COR-L47 (cell line): ENCODE results near the gene VOPP1.

Source experiments
- DNase-seq: peaks from one replicate; lab custom pipeline; 2025; lab: John Stamatoyannopoulos, UW

The VOPP1 gene

GRCh38 chr7:55532150-55532917 is 40.0 kb downstream of the VOPP1 start:
- DNase-seq, result no peak

DNA sequence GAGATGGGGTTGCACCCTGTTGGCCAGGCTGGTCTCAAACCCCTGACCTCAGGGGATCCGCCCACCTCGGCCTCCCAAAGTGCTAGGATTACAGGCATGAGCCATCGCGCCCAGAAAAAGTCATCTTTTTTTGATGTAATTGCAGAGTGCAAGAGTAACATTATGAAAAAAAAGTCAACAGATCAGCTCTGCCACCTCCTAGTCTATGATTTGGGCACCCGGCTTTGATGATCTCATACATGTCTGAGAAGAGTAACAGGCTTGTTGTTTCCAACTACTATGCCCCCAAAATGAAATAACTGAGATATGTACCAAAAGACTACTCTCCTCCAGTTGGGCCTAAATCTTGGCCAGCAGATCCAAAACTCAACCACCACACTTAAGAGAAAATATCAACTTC is 40.8 kb downstream of the VOPP1 start:
- DNase-seq, result no peak

DNA sequence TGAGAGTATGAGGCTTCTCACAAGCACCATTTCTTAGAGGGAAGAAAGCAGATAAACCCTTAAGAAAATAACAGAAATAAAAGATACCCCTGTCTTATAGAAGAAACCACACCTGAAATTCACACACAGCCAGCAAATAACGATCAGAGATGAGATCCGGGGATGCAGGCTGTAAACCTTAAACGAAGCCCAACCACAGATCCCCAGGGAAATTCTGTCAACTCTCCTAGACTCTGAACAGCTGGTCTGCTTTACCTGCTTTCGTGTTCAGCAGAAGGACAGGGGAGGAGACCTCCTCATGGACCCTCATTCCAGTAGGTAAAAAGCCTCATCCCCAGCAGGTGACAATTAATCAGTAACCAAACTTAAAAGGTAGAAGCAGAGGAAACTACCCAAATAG is 45.0 kb downstream of the VOPP1 start:
- DNase-seq, result no peak

DNA sequence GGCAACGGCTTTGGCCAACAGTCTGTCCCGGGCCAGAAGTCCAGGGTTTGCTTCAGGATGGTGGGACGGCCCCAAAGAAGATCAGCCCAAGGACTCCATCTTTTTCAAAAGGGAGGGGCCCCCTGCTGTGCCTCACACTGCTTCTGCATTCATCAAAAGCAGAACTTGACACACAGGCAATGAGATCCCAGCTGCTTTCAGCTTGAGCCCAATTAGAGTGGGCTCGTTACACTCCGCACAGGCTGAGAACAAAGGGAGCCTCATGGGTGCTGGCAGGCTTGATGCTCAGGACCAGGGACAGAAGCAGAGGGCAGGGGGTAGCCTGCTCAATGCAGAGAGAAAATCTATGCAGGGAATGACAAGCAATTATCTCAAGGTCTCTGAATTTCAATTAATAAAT is 45.5 kb downstream of the VOPP1 start:
- peak; percentile 94 for DNase-seq

DNA sequence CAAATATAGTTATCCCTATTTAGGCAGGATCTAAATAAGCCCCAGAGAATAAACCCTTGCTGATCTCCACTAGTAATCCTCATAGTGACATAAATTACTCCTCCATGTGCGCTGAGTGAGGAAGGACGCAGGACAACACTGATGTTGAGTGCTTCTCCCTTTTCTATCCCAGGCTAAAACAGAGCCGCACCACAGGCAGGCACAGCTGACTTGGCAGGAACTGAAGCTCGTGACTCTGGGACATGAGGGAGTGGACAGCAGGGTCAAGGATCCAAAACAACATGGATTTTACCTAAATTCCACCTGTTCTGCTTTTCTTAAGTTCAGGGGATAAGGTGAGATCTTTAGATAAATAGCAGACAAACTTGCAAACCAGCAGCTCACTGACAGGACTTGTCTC is 46.0 kb downstream of the VOPP1 start:
- DNase-seq, result no peak

- no peak for DNase-seq
These were observed 47.6 kb downstream of the VOPP1 start for GRCh38 chr7:55524558-55525310.

GRCh38 chr7:55523366-55523765 is 48.9 kb downstream of the VOPP1 start:
- DNase-seq, result no peak

DNA sequence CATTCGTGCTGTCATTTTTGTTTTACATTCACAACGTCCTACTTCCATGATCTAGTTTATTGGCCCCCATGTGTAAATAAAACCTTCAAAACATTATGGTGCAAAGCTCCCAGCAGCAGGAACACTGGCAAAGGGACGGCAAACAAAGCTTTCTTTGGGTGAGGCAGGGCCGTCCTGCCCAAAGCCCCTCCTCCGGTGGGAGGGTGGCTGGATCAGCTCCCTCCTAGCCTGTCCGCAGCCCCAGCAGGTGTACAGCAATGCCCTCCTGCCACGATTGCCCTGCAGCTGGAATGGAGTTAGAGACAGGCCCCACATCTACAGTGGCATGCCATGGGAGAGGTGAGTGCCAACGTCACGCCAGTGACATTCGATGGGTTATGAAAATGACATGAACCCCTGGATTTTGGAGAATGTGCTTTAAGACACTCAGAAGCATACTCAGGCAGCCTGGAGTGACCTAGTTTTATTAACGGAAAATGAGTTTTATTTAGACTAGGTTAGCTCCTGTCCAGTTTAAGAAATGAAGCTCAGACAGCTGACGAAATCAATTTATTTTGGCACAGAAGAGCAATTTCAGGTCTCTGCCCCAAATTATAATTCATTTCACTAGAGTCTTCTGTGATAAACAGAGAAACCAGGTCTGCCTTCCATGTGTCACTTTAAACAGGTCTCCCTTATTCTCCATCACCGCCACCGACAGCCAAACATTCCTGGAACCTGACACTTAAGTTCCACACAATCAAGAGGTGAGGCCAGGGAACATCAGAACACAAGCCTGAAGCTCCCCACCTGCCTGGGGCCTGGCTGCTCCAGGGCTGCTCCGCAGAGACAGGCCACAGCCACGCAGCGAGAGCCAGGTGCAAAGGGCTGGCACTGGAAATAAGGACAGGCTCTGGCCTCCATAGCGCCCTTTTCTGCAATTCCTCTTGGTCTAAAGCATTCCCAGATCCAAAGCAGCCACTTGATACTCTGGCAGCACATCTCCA is 50.1 kb downstream of the VOPP1 start:
- DNase-seq, result no peak

GRCh38 chr7:55521512-55521911 is 50.8 kb downstream of the VOPP1 start:
- DNase-seq, result no peak

DNA sequence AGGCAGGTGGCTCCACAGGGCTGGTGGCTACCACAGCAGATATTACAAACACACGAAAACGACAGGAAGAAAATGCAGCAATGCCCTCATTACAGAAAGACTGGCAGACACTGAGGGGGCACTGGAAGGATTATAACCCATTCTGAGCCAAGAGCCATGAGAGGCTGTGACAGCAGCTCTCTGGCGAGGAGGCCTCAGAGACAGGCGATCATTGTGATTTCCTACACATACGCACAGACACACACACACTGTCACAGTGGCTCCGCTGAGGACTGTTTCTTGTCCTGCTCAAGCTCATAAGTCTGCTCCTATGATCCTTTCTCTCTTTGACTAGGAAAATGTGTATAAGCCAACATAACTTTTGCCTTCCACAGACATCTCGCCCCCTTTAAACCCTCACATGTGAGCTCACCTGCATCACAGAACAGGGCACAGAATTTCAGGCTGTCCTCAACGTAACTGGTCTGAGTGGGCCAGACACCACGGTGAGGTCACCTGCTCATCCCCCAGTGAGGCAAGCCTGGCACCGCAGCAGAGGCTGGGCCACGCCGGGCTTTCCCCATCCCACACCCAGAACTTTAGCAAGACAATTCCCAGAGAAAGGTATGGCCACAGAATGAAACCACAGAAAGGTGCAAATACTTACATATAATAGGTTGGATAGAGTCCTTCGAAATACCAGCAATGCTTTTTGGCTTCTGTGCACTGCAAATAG is 51.7 kb downstream of the VOPP1 start:
- no peak for DNase-seq

DNA sequence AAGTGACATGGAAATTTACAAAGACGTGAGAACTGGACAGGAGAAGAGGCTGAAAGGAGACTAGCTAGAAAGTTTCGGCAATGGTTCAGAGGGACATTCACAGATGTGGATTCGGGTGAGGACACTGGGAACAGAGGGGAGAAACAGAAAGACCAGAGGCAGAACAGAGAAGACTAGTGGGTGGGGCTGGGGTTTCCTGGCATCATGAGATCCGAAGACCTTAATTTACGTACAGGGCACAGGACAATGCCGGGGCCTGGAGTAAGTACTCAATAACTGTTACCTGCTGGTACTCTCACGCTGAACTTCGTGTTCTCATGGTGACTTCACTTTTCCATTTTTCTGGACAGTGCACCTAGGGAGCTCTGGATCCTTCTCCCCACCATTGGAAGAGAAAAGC is 53.5 kb downstream of the VOPP1 start:
- no peak for DNase-seq

DNA sequence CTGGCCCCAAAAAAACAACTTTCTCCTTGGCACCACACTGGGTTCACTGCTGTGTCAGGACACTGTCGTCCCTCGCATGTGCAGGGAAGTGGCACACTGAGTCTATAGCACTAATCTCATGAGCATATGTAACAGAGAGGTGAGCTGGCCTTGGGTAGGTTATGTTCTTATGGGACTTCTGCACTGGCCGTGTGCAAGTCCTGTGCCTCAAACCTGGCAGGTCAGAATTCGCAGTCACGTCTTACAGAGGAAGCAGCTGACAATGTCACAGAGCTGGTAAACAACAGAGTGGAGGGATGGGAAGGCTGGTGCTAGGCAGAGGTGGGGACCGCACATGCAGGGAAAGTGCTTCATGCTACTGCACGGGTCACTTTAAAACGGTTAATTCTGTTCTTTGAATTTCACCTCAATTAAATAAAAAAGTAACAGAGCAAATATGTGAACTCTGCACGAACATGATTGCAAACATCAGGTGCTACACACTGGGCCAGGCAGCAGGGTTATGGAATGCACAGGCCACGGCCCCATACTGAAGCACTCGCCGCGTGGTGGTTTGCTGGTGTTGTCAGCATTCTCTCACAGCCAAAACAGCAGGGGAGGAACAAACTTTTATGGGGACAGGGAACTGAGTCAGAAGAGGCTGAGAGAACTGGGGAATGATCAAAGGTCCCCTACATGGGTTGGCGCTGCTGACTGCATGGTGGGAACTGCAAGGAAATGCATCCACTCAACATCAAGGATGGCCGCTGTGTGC is 54.2 kb downstream of the VOPP1 start:
- DNase-seq, result no peak

DNA sequence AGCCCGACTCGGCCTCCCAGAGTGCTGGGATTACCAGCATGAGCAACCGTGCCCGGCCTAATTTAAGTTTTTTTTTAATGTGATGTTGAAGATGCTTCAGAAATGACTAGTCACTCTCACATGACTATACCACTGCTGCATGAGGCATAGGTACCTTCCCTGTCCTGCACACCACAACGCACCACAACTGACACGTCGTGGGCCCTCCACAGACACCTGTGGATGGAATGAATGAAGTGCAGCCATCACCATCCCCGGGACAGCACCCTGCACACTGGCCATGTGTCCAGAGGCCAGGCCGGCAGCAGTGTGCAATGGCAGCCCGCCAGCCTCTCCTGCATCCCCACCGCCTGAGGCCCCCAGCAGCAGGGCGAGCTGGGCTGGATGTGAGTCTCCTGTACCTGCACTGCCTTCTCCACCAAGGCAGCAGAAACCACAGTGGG is 55.1 kb downstream of the VOPP1 start:
- DNase-seq, result no peak

DNA sequence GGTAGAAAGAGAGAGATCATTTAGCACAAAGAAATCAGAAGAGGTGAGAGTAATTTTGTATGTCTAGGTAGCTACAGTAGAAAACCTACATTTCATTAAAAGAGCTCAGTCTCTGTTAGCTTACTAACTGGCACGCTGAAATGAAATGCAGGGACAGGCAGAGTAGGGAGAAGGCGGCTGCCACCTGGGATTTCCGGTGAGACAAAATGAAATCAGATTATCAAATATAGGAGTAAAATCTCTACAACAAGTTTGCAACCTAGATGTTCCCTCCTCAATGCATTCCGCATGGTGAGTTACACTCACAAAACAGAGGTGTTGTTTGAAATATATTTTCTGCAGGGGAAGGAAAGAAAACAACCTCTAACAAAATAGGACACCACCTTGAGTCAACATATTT is 55.9 kb downstream of the VOPP1 start:
- DNase-seq, result no peak

GRCh38 chr7:55515569-55516279 is 56.6 kb downstream of the VOPP1 start:
- no peak for DNase-seq

- no peak for DNase-seq
These were observed 57.6 kb downstream of the VOPP1 start for GRCh38 chr7:55514546-55515265.

GRCh38 chr7:55513868-55514267 is 58.4 kb downstream of the VOPP1 start:
- no peak for DNase-seq

- DNase-seq, result no peak
These were observed 59.6 kb downstream of the VOPP1 start for GRCh38 chr7:55512635-55513191.

DNA sequence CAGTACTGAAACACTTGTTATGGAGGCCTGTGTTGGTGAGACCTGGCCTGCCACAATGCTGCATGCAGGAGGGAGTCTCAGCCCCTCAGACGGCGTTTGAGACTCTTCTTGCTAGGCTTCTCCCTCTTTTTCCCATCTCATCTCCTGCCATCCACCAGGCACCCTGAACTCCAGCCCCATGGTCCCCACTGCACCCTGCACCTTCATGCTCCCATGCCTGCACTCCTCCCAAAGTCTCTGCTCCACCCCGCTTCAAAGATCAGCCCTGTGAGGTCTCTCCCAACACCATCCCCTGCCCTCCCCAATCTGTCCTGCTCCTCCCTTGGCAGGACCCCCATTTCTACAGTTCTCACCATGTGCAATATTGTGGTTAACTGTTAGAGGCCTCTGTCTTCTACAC is 61.7 kb downstream of the VOPP1 start:
- DNase-seq, result no peak
